Endometrium (tissue), 2 donors: ENCODE measurements around the gene HEY2.
"Not testable (repeated sequence)": the region's sequence is repeated elsewhere in the genome, so short reads cannot be mapped to it uniquely, and the experiment has no call there.

Experiments used
- FAIRE-seq: peaks from 2 replicates; lab custom pipeline; 2012; peaks lifted over from hg19 to GRCh38; lab: Jason Lieb, UNC
- donor health status: control.
- donor health status: control.

Gene HEY2

GRCh38 chr6:125773387-125774341 is 24.2 kb downstream of the HEY2 start:
- FAIRE-seq = peak; percentile 97

DNA sequence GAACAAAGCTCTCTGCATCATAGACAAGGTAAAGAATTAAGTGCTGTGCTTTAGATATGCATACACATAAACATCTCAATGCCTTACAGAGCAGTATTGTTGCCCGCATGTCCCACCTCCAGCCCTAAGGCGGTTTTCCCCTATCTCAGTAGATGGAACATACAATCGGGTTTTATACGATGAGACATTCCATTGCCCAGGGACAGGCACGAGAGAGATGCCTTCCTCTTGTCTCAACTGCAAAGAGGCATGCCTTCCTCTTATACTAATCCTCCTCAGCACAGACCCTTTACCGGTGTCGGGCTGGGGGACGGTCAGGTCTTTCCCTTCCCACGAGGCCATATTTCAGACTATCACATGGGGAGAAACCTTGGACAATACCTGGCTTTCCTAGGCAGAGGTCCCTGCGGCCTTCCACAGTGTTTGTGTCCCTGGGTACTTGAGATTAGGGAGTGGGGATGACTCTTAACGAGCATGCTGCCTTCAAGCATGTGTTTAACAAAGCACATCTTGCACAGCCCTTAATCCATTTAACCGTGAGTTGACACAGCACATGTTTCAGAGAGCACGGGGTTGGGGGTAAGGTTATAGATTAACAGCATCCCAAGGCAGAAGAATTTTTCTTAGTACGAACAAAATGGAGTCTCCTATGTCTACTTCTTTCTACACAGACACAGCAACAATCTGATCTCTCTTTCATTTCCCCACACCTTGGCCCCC is 26.8 kb downstream of the HEY2 start:
- not testable (repeated sequence) for FAIRE-seq

DNA sequence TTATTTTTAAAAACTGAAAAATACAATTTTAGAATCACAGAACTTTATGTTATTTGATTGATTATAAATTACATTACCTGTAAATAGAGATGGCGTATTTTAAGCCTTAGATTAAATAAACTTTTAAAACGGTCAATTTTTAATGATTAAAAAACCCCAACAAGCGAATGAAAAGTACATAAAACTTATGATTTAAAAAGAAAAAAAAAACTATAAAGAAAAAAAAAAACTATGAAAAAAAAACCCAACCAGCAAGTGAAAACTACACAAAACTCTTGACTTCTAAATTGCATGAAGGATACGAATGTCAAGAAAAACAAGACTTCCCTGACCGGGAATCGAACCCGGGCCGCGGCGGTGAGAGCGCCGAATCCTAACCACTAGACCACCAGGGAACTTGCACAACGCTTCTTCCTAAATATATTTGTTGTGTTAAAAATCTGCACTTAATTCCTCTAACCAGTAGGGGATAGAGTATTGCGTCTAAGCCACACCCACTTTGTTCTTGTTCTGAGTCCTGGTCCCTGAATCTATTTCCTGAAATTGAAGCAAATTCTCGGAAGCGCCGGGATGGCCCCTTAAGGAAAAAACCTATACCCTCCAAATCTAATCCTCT is 30.6 kb downstream of the HEY2 start:
- peak; percentile 90 for FAIRE-seq

DNA sequence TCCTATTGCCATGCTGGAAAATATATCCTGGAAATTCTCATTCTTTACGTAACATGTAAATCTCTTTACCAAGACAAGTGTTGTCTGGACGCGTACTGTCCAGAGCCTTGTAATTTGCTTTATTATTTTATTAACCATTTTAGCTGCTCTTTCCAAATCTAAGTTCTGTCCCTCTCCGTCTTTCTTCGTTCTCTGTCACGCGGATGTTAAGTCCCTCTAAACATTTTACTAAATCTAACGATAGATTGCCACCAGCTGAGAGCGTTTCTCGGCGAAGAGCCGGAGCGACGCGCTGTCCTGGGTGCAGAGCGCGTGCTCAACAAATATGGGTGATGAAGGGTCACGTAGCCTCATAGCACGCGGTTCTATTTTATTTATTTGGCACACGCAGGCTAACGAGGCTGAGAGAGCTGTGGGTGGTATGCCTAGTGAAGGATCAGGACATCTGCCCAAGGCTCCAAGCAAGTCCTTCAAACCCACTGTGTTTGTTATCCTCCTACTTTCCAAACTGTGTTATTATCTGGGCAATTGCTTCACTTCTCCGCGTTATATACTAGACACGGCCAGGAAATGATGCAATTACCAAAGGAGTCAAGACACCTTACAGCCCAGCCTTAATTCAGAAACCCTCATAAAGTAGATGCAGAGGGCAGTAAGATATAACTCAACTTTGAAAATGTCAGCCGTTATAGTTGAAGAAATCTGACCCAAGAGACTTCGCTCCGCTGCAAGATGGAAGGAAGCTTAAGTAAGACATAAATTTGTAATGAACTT is 31.3 kb downstream of the HEY2 start:
- no peak for FAIRE-seq

GRCh38 chr6:125781314-125781868 is 32.0 kb downstream of the HEY2 start:
- peak; percentile 70 for FAIRE-seq

- FAIRE-seq = no peak
Observed at GRCh38 chr6:125784365-125784764, 34.9 kb downstream of the HEY2 start.

- no peak for FAIRE-seq
Observed at GRCh38 chr6:125787791-125788190, 38.4 kb downstream of the HEY2 start.

GRCh38 chr6:125789167-125789566 is 39.7 kb downstream of the HEY2 start:
- FAIRE-seq = no peak

- no peak for FAIRE-seq
Observed at GRCh38 chr6:125789576-125790357, 40.3 kb downstream of the HEY2 start.

DNA sequence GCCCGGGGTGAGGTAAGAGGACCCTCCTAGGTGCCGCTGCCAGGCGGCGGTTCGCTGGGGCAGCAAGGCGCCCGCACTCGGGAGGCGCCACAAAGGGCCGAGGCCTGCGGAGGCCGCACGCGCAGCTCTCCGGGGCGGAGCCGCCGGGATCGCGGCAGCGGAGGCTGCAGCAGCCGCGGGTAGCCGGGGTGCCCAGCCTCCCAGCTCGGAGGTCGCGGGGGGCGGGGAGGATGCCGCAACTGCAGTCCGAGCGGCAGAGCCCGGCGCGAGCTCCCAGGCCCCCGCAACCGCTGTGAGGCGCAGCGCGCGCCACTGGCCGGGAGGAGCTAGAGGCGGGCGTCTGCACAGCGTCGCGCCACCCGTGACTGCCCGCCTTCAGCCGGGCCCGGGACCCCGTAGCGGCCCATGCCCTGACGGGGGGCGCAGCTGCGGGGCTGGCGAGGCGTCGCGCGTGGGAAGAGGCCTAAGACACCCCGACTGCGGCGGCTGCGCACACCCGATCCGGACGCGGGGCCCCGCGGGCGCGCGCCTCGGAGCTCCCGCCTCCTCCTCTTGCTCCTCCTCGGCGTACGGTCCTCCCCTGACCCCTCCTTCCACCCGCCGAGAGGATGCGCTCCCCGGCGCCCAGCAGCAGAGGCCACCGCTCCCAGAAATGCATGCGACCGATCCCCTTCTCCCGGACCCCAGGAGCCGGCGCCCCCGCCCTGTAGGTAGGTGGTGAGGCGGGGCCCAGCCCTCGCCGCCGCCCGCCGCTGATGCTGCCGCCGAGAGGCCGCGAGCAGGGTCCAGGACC is 41.1 kb downstream of the HEY2 start, which contains the start of gene NCOA7:
Gene NCOA7, plus strand, starts transcription at position 603 of the 793 bp plus-strand sequence. CDS start 24,395 bp downstream, outside the sequence.
- no peak for FAIRE-seq

DNA sequence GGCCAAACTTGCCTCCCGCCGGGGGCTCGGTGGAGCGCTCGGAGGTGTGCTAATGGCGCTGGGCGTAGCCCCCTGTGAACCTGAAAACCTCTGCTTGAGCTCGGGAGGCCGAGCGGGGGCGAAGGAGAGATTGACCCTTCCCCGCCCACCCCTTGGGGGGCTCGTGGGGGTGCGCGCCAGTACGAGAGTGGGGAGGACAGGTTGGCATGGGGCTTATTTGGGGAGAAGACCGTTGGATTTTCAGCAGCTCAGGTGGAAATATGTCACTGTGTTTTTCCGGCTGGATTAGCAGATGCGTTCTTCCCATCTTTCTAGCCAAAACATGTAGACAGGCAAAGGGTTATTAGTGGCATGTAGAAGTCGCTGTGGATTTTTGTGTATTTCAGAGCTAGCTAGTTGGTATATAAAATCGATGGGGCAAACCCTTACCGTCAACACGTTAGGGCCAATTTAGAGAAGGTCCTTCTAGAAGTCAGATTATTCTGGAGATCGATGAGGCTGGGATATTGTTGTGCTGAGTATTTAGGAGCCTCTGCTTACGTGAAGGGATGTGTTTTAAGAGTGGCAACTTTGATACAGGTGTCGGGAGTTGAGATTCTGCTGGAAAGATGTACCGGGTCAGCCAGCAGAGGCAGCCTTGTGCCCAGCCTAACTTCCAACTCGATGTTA is 41.9 kb downstream of the HEY2 start:
- no peak for FAIRE-seq

- FAIRE-seq = no peak
Observed at GRCh38 chr6:125791820-125792165, 42.4 kb downstream of the HEY2 start.

DNA sequence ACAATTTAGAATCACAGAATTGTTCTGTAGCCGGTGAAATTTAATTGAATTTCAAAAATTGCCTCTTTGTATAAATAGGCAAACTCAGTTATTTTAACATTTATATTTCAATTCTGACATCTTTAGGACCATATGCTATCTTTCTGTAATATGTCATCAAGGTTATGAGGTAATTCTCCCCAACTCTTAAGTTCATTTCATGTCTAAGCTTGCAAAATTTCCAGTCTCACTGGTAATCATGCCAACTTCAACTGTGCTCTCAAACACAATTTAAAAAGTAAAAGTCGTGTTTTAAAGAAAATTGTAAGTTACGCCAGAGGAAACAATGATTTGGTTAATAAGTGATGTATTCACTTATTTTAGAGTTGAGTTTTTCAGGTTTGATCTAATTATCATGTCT is 42.7 kb downstream of the HEY2 start:
- FAIRE-seq = no peak

DNA sequence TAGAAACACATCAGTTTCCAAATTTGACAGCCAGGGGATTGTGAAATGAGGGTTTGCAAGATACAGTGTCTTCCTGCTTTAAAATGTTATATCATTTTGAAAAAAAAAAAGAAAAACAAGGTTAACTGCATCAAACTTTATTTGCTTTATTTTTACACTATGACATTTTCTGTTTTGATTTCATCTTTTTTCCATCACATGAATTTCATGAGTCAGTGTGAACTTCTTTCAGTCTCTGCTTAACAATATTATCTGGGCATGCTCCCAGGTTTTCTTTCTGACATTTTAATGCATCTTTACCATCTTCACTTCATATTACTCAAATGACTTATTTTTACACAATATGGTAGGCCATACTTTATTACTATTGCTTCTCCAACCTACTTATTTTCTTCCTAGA is 43.2 kb downstream of the HEY2 start:
- no peak for FAIRE-seq

GRCh38 chr6:125793280-125793679 is 43.8 kb downstream of the HEY2 start:
- no peak for FAIRE-seq

- no peak for FAIRE-seq
Observed at GRCh38 chr6:125793863-125794262, 44.4 kb downstream of the HEY2 start.

- FAIRE-seq = peak; percentile 63
Observed at GRCh38 chr6:125794342-125795137, 45.1 kb downstream of the HEY2 start.

- no peak for FAIRE-seq
Observed at GRCh38 chr6:125795301-125795700, 45.9 kb downstream of the HEY2 start.
